K562 (cell line): ENCODE measurements around the gene MTHFD2. TPM values are rescaled to one million over a fixed set of nuclear protein-coding genes. Genes with fewer than 3 reads are reported as not detected.

Experiments
- CCNT2 ChIP-seq: IDR thresholded peaks from 2 replicates; pipeline ENCODE4 v1.6.1; 2011; ENCODE audit warnings: borderline replicate concordance, low read depth, mild to moderate bottlenecking, moderate library complexity, mixed read lengths, low read length; ENCODE audit not compliant: insufficient read length; ENCODE audit errors: extremely low read depth
- CEBPG ChIP-seq, 3 experiments: fragments of 200-800 bp in 1 of 3; sonication (Bioruptor generic) in 1 of 3; sonication (generic) in 1 of 3; formaldehyde crosslinking in 1 of 3; IDR thresholded peaks in 2 of 3; conservative IDR thresholded peaks in 1 of 3; 2 replicates each; pipeline versions ENCODE4 v1.6.1 to v1.8.0; 2016 to 2022; ENCODE audit warnings: missing compliant biosample characterization in 2 of 3, missing genetic modification characterization in 2 of 3, mild to moderate bottlenecking in 1 of 3, missing genetic modification reagents in 1 of 3
- ELF4 ChIP-seq: fragments of 450-650 bp; formaldehyde crosslinking; IDR thresholded peaks from 2 replicates; pipeline ENCODE4 v1.4.0; 2022; ENCODE audit warnings: missing genetic modification characterization
- GABPB1 ChIP-seq: sonication (generic); formaldehyde crosslinking; IDR thresholded peaks from 2 replicates; pipeline ENCODE4 v1.8.0; 2022; ENCODE audit warnings: mild to moderate bottlenecking, missing genetic modification reagents
- GTF2A2 ChIP-seq: IDR thresholded peaks from 2 replicates; pipeline ENCODE4 v1.6.1; 2016; ENCODE audit warnings: mild to moderate bottlenecking, missing genetic modification characterization, missing compliant biosample characterization
- L3MBTL2 ChIP-seq: fragments of 450-650 bp; IDR thresholded peaks from 2 replicates; pipeline ENCODE4 v1.6.1; 2016; ENCODE audit warnings: mild to moderate bottlenecking, moderate library complexity
- MTA1 ChIP-seq: fragments of 450-650 bp; IDR thresholded peaks from 2 replicates; pipeline ENCODE4 v1.6.1; 2017; ENCODE audit warnings: borderline replicate concordance
- NR2C2 ChIP-seq, 2 experiments: fragments of 200-800 bp in 1 of 2; sonication (Bioruptor generic) in 1 of 2; sonication (generic) in 1 of 2; formaldehyde crosslinking in 1 of 2; IDR thresholded peaks; 2 replicates each; pipeline versions ENCODE4 v1.6.1 to v1.8.0; 2016 to 2022; ENCODE audit warnings: mild to moderate bottlenecking in 1 of 2, missing compliant biosample characterization in 1 of 2, missing genetic modification characterization in 1 of 2, missing genetic modification reagents in 1 of 2
- POLR2B ChIP-seq: fragments of 450-650 bp; IDR thresholded peaks from 2 replicates; pipeline ENCODE4 v1.6.1; 2018; ENCODE audit warnings: low read depth; ENCODE audit not compliant: partially characterized antibody
- RBBP5 ChIP-seq: fragments of 200-600 bp; sonication (generic); IDR thresholded peaks from 2 replicates; pipeline ENCODE4 v1.6.1; 2012; ENCODE audit warnings: borderline replicate concordance, mild to moderate bottlenecking, low read length, control low read depth, inconsistent platforms; ENCODE audit not compliant: insufficient read depth, poor library complexity, severe bottlenecking
- RFX7 ChIP-seq: fragments of 250-450 bp; sonication (Bioruptor Pico); IDR thresholded peaks from 2 replicates; pipeline ENCODE4 v1.5.1; 2021; ENCODE audit warnings: mild to moderate bottlenecking
- ZBED1 ChIP-seq: IDR thresholded peaks from 2 replicates; pipeline ENCODE4 v1.6.1; 2014
- ZC3H11A ChIP-seq: IDR thresholded peaks from 2 replicates; pipeline ENCODE4 v1.6.1; 2012; ENCODE audit warnings: low read depth, low read length, improper control_type of control experiment
- ZNF311 ChIP-seq: fragments of 250-450 bp; sonication (Bioruptor Pico); IDR thresholded peaks from 2 replicates; pipeline ENCODE4 v1.4.0; 2020; ENCODE audit warnings: mild to moderate bottlenecking, moderate library complexity
- ZNF583 ChIP-seq: fragments of 250-450 bp; sonication (Bioruptor Pico); IDR thresholded peaks from 2 replicates; pipeline ENCODE4 v1.4.0; 2020
- polyA plus RNA-seq, 8 experiments: library from polyadenylated mRNA; depleted of rRNA in 4 of 8; stranded (reverse) in 5 of 8; unstranded in 3 of 8; fragments of >200 nt; fragmentation: Nextera tagmentation in 2 of 8; fragmentation: Illumina TruSeq in 1 of 8; extraction: Ambion mirVana in 2 of 8; extraction: Trizol in 1 of 8; gene quantifications; 2 replicates each; pipeline versions ENCODE4 v1.2.1 to v1.2.3, GENCODE V29; 2011 to 2014; ENCODE audit warnings: inconsistent platforms in 1 of 8, missing spikeins in 1 of 8
- total RNA-seq, 7 experiments: library from RNA; depleted of rRNA in 6 of 7; stranded (reverse); fragments of >200 nt in 6 of 7; fragmentation: Illumina TruSeq in 2 of 7; extraction: Trizol in 2 of 7; gene quantifications; 2 replicates each; pipeline versions ENCODE4 v1.2.1 to v1.2.3, GENCODE V29; 2011 to 2021; ENCODE audit warnings: low replicate concordance in 1 of 7
- TF ChIP-seq, protein P1 (sequence below): fragments of 450-650 bp; IDR thresholded peaks from 2 replicates; pipeline ENCODE4 v1.6.1; 2016; ENCODE audit warnings: borderline replicate concordance
- TF ChIP-seq, protein P2 (sequence below): fragments of 250-450 bp; sonication (Bioruptor Pico); IDR thresholded peaks from 2 replicates; pipeline ENCODE4 v1.9.0; 2021; ENCODE audit warnings: mild to moderate bottlenecking
- TF ChIP-seq, protein P3 (sequence below): fragments of 450-650 bp; formaldehyde crosslinking; IDR thresholded peaks from 2 replicates; pipeline ENCODE4 v1.4.0; 2020; ENCODE audit warnings: mild to moderate bottlenecking, mixed read lengths
- TF ChIP-seq, protein P4 (sequence below): fragments of 450-650 bp; IDR thresholded peaks from 2 replicates; pipeline ENCODE4 v1.6.1; 2017; ENCODE audit warnings: mild to moderate bottlenecking, moderate library complexity
- TF ChIP-seq, protein P5 (sequence below): sonication (generic); IDR thresholded peaks from 2 replicates; pipeline ENCODE4 v1.6.1; 2016

The MTHFD2 gene
- total and polyA plus RNA-seq, 9 of the 15 experiments (the other 6 are each of a cell fraction or from before 2014, with no cell fraction given): 113 to 520 (median 234) TPM

DNA sequence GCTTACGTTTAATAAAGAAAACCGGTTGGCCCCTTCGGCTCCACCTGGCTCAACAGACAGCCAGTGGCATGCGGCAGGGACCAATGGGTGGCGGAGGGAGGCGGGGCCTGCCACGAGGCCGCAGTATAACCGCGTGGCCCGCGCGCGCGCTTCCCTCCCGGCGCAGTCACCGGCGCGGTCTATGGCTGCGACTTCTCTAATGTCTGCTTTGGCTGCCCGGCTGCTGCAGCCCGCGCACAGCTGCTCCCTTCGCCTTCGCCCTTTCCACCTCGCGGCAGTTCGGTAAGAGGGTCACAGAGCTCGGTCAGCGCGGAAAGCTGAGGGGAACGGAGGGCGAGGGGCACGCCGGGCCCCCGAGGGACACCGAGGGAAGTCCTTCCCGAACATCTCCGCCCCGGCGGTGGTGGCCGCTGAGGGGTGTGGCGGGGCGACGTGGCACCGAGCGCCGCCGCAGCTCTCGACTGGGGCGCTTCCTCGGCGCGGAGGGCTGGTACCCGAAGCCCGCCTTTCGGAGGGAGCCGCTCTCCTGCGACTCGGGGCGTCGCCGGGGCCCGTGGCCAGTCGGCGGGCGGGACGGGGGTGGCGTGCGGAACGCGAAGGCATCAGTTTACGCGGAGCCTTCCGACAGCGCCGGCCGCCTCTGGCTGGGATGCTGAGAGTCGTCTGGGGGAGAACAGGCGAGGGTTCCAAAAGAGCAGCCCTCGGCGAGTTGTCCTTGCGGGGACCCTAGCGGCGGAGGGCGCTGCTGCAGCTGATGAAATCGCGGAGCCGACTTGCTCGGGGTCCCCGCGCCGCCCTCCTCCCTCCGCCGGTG lies at the start of gene MTHFD2 (continued):
- peak; percentile 99 for TF ChIP-seq CEBPG (CRISPR knock-in tag; IDR thresholded peaks at IDR 0.05)
- peak; percentile 95 to 97 for TF ChIP-seq CEBPG (tag; conservative IDR thresholded peaks at IDR 0.05 in 1 of 2, IDR thresholded peaks at IDR 0.05 in 1 of 2)
- peak; percentile 99 for TF ChIP-seq L3MBTL2
- TF ChIP-seq, protein P1, sequence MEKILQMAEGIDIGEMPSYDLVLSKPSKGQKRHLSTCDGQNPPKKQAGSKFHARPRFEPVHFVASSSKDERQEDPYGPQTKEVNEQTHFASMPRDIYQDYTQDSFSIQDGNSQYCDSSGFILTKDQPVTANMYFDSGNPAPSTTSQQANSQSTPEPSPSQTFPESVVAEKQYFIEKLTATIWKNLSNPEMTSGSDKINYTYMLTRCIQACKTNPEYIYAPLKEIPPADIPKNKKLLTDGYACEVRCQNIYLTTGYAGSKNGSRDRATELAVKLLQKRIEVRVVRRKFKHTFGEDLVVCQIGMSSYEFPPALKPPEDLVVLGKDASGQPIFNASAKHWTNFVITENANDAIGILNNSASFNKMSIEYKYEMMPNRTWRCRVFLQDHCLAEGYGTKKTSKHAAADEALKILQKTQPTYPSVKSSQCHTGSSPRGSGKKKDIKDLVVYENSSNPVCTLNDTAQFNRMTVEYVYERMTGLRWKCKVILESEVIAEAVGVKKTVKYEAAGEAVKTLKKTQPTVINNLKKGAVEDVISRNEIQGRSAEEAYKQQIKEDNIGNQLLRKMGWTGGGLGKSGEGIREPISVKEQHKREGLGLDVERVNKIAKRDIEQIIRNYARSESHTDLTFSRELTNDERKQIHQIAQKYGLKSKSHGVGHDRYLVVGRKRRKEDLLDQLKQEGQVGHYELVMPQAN: peak; percentile 88
- no peak for TF ChIP-seq ZC3H11A
- peak; percentile 83 for TF ChIP-seq RBBP5
- peak; percentile 59 for TF ChIP-seq CCNT2
- TF ChIP-seq MTA1: no peak
- peak; percentile 81 for TF ChIP-seq GTF2A2 (tag)
- no peak for TF ChIP-seq ELF4 (CRISPR knock-in tag)
- peak; percentile 68 for TF ChIP-seq GABPB1 (CRISPR knock-in tag)
- TF ChIP-seq ZNF311 (CRISPR knock-in tag): no peak
- TF ChIP-seq, protein P2, sequence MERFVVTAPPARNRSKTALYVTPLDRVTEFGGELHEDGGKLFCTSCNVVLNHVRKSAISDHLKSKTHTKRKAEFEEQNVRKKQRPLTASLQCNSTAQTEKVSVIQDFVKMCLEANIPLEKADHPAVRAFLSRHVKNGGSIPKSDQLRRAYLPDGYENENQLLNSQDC (CRISPR knock-in tag): no peak
- no peak for TF ChIP-seq RFX7 (CRISPR knock-in tag)
- TF ChIP-seq, protein P3, sequence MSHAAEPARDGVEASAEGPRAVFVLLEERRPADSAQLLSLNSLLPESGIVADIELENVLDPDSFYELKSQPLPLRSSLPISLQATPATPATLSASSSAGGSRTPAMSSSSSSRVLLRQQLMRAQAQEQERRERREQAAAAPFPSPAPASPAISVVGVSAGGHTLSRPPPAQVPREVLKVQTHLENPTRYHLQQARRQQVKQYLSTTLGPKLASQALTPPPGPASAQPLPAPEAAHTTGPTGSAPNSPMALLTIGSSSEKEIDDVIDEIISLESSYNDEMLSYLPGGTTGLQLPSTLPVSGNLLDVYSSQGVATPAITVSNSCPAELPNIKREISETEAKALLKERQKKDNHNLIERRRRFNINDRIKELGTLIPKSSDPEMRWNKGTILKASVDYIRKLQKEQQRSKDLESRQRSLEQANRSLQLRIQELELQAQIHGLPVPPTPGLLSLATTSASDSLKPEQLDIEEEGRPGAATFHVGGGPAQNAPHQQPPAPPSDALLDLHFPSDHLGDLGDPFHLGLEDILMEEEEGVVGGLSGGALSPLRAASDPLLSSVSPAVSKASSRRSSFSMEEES (CRISPR knock-in tag): no peak
- TF ChIP-seq, protein P4, sequence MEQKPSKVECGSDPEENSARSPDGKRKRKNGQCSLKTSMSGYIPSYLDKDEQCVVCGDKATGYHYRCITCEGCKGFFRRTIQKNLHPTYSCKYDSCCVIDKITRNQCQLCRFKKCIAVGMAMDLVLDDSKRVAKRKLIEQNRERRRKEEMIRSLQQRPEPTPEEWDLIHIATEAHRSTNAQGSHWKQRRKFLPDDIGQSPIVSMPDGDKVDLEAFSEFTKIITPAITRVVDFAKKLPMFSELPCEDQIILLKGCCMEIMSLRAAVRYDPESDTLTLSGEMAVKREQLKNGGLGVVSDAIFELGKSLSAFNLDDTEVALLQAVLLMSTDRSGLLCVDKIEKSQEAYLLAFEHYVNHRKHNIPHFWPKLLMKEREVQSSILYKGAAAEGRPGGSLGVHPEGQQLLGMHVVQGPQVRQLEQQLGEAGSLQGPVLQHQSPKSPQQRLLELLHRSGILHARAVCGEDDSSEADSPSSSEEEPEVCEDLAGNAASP: no peak
- TF ChIP-seq, protein P5, sequence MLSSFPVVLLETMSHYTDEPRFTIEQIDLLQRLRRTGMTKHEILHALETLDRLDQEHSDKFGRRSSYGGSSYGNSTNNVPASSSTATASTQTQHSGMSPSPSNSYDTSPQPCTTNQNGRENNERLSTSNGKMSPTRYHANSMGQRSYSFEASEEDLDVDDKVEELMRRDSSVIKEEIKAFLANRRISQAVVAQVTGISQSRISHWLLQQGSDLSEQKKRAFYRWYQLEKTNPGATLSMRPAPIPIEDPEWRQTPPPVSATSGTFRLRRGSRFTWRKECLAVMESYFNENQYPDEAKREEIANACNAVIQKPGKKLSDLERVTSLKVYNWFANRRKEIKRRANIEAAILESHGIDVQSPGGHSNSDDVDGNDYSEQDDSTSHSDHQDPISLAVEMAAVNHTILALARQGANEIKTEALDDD: no peak
- TF ChIP-seq NR2C2 (CRISPR knock-in tag; IDR thresholded peaks at IDR 0.05): no peak
- no peak for TF ChIP-seq NR2C2 (tag; IDR thresholded peaks at IDR 0.05)
- peak; percentile 31; the same call in 1 of the 2 replicates for TF ChIP-seq ZNF583 (CRISPR knock-in tag)
- peak; percentile 43; the same call in 1 of the 2 replicates for TF ChIP-seq ZBED1
- TF ChIP-seq POLR2B: peak; percentile 98
